ENCODE measurements around the gene IRX4.

GRCh38 chr5:1925111-1926070 is 42.7 kb upstream of the IRX4 start:
- TF ChIP-seq CTCF (IDR thresholded peaks at IDR 0.05) = no peak
- TF ChIP-seq EP300 (IDR thresholded peaks at IDR 0.05) = no peak
- no peak for TF ChIP-seq POLR2A (IDR thresholded peaks at IDR 0.05)
